Fibroblast of pulmonary artery (primary cell): ENCODE measurements around the gene OTC.

Source experiments
- DNase-seq: peaks from one replicate; pipeline ENCODE4 v3.0.0-alpha.2; 2010; ENCODE audit warnings: low read depth
- H3K4me3 ChIP-seq: replicated peaks from 2 replicates; pipeline ENCODE4 v1.5.1; 2011; ENCODE audit warnings: low read depth, mild to moderate bottlenecking, control low read depth, low read length, moderate library complexity
- CTCF ChIP-seq: IDR thresholded peaks from 2 replicates; pipeline ENCODE4 v1.5.1; 2011; ENCODE audit warnings: mild to moderate bottlenecking, control low read depth, low read length, inconsistent platforms; ENCODE audit errors: missing control alignments

Gene OTC

GRCh38 chrX:38318196-38318595 lies 34.2 kb upstream of the OTC start:
- H3K4me3 ChIP-seq: no peak overlapping the region
- TF ChIP-seq CTCF: no peak
- no peak for DNase-seq

GRCh38 chrX:38318606-38319005 lies 33.8 kb upstream of the OTC start:
- TF ChIP-seq CTCF: no peak
- DNase-seq: no peak
- H3K4me3 ChIP-seq: no peak overlapping the region

DNA sequence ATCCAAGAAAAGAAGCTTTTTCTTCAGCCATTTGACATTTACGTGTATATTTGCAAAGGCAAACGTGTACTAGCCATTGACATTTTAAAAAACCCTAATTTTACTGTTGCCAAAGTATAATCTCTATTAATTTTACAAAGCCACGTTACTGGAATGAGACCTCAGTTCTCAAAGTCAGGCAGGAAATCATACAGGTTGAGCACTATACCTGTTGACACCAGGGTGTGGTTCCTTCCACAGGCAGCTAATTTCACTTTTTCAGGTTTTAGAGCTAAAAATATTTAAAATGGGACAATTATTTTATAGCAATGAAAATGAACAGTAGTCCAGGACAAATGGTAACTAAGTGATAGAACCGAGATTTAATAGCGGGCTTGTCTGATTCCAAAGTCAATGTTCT lies 31.6 kb upstream of the OTC start:
- no peak for TF ChIP-seq CTCF
- no peak for DNase-seq
- H3K4me3 ChIP-seq: no peak overlapping the region

- DNase-seq: no peak
- peak overlapping the region; percentile 68 for H3K4me3 ChIP-seq
- TF ChIP-seq CTCF: no peak
Observed at GRCh38 chrX:38326086-38326485, 26.3 kb upstream of the OTC start.

DNA sequence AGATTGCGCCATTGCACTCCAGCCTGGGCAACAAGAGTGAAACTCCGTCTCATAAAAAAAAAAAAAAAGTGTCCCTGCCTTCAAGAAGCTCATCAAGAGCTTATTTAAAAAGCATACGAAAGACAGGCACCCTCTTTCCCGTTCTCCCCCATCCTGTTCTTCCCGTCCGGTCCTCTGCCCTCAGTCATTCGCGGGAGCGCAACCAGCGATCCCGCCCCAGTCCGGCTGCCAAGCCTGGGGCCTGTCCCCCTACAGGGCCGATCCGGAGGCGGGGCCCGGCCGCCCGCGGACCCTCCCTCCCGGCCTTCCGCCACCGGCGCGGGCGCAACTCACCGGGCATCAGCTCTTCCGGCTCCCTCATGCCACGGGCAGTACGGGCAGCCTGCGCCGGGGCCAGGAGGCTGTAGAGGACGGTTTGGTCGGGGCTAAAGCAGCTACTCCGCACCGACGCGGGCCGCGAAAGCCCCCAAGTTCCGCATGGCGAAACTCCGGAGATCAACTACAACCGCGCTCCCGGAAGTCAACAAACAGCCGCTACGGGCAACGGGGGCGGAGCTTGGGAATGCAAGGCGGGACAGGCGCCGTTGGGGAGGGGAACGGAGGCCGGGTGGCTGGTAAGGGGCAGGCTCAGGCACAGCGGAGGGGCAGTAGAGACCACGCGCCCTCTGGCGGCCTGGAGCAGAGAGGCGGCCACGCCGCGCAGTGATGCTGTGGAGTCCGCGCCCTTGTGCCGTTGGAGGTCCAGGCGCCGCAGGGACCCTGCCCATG lies 25.2 kb upstream of the OTC start, which contains the start of gene RPGR:
TSS of gene RPGR (minus strand) at position 503 of the 768 bp plus-strand sequence. CDS start at position 361, 142 bp downstream.
- DNase-seq: peak; percentile 95
- TF ChIP-seq CTCF: peak; percentile 66
- H3K4me3 ChIP-seq: peak within 1 kb of the TSS; percentile 68

DNA sequence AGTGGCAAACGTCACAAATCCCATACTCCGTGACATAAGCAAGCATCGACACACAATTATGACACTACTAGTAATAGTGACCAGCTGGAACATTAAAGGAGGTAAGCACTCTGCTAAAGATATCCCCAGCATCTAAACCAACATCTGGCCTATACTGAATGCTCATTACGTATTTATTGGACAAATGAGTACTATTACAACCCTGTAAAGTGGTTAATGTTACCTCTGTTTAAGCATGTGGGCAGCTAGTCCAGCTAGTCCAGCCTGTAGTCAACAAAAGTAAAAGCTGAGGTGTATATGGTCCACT lies 24.7 kb upstream of the OTC start:
- DNase-seq: no peak
- H3K4me3 ChIP-seq: peak overlapping the region; percentile 28
- TF ChIP-seq CTCF: no peak

DNA sequence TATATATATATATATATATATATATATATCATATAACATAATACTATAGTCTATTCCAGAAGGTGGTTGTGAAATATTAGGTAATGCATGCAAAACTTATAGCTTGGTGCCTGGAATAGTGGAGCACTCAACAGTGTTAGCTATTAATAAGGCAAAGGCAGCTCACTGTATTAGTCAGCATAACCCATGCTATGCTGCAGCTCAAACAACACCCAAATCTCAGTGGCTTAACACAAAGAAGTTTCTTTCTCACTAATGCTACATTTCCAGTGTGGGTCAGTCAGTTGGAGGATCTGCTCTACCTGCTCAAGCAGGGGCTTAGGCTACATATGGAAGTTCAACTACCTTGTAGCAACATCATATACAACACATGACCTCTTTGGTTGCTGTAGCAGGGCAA lies 19.9 kb upstream of the OTC start:
- no peak for TF ChIP-seq CTCF
- no peak for DNase-seq
- no peak overlapping the region for H3K4me3 ChIP-seq
